Right ventricle myocardium inferior (tissue), 1 donor: ENCODE data around the gene GP1BB. TPM values are rescaled to one million over a fixed set of nuclear protein-coding genes. Genes with fewer than 3 reads are reported as not detected.
"Not testable (repeated sequence)": the region's sequence is repeated elsewhere in the genome, so short reads cannot be mapped to it uniquely, and the experiment has no call there.

Experiments used
- ATAC-seq: fragments of 200-7000 bp; cut with Tn5 transposase; one replicate; pipeline ENCODE4 v1.9.1; 2020; ENCODE audit warnings: mild to moderate bottlenecking, moderate library complexity
- DNase-seq: peaks from one replicate; pipeline ENCODE4 v3.0.0; 2021; ENCODE audit errors: missing footprints
- intact Hi-C: fragments of 100-400 bp; cut with DNase I; formaldehyde crosslinking; loops from one replicate; pipeline ENCODE4 v1.11.0; 2022
- total RNA-seq: library from RNA; stranded (reverse); fragmentation: NEBNext Ultra II Directional; extraction: Animal tissue kit (Norgen Biotek cat#: 25700); gene quantifications from one replicate; pipeline ENCODE4 v1.2.1, GENCODE V29; 2021
- donor health status: DM: no; HTN: yes; CAD: no; lungs with severe emphysema.

The GP1BB gene
- total RNA-seq, 1 donor from 2014 or later = not detected

DNA sequence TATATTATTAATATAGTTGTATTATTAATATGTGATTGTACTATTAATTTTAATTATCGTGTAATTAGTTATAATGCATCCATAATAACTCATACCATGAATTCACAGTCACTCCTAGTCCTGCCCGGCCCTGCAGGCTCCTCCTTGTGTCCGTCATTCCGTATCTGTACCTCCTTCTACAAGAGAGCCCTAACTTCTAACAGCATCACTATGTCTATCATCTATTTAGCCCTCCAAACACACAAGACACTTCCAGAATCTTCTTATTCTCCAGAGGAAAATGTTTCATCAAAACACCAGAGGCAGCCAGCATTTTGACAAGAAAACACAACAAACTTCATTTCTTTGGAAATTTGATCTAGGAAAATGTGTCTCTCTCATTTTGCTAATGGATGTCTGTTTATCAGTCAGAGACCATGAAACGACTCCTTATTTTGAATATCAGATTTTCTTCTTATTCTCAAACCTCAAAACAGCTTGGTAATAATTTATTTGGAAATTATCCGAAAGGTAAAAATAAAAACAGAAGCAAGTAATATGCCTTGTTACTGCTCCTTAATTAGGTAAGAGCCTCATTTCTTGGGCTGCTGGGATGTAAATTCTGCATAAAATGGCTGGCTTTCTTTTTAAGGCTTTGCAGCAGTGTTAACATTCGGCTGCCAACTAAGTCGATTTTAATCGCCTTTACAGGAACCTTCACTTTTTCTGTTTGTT, 32.2 kb upstream of the GP1BB start:
- ATAC-seq (no peak), DNase-seq (no peak)
- intact Hi-C loops = no loop called here

DNA sequence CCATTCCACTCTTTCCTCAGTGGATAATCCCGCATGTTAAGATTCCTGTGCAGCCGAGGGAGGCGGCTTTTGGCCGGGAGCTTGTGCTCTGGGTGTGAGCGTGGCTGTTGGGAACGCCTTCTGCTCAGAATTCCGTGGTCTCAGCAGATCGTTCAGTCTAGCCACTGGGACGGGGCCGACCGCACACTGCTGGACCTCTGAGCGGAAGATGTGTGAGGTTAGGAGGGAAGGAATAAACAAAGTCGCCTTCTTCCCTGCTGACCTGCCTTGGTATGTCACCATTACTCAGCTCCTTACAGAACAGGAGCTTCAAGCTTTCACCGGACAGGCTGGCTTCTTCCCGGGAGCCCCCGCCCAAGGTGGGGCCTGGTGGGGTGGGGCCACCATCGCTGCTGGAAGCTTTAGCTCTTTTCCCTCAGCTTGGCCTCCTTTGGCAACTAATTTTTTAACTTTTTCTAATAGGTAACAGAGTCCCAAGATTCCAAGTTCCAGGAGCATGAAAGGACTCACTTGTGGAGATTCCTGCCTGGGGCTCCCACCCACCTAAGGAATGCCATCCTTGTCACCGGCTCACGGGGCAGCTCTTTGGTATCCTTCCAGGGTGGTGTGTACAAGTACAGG, 31.5 kb upstream of the GP1BB start:
- DNase-seq (no peak), ATAC-seq (peak; percentile 59)
- intact Hi-C loops = no loop called here

DNA sequence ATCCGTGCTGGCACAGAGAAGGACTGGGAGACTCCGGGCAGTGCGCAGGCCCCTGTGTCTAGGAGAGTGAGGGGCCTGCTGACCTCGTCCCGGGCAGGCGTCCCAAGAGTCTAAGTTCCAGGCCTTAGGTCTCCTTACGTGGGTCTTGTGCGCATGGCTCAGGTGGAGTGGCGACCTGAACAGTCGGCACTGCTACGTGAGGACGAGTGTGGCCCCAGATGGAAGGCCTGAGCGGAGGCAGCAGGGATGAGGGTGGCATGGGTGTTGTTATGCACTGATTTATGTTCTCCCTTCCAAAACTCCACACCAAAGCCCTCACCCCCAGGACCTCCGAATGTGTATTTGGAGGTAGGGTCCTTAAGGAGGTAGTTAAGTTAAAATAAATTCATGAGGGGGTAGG, 29.8 kb upstream of the GP1BB start:
- no peak for DNase-seq
- intact Hi-C loops = no loop called here
- no peak for ATAC-seq

DNA sequence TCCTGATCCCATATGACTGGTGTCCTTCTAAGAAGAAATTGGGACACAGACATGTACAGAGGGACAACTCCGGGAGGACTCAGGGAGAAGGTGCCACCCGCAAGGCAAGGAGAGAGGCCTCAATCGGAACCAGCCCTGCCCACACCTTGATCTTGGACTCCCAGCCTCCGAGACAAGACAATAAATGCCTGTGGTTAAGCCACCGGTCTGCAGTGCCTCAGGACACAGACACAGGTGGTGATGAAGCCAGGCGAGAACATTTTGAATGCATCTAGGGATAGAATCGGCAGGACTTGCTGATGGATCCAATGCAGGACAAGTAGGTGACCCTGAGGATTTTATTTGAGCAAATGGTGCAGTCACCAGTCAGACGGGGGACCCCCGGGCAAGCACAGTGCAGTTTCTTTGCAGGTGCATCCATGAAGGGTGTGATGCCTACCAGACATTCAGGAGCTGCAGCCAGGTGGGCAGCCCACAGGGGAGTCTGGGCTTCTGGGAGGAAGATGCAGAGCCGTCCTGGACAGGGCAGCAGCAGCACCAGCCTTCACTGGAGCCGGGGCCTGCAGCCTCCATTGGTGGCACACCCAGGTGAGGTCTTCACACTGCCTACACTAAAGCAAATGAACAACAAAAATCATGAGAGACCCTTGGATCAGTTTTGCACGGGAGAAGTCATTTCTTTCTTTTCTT, 29.2 kb upstream of the GP1BB start:
- intact Hi-C loops = no loop called here
- no peak for DNase-seq

DNA sequence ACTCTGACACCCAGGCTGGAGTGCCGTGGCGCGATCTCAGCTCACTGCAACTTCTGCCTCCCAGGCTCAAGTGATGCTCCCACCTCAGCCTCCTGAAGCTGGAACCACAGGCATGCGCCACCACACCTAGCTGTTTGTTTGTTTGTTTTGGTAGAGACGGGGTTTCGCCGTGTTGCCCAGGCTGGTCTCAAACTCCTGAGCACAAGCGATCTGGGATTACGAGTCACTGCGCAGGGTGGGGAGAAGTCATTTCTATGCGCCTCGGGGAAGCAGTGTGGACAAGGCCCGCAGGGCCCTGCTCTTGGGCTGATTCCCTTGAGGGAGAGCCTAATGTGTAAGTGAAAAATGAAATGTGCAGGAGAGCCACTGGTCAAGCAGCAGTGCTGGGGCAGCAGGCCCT, 28.6 kb upstream of the GP1BB start:
- ATAC-seq (no peak), DNase-seq (no peak)
- intact Hi-C loops = no loop called here

More for the DNA sequence above, 29.2 kb upstream of the GP1BB start:
- ATAC-seq = no peak

DNA sequence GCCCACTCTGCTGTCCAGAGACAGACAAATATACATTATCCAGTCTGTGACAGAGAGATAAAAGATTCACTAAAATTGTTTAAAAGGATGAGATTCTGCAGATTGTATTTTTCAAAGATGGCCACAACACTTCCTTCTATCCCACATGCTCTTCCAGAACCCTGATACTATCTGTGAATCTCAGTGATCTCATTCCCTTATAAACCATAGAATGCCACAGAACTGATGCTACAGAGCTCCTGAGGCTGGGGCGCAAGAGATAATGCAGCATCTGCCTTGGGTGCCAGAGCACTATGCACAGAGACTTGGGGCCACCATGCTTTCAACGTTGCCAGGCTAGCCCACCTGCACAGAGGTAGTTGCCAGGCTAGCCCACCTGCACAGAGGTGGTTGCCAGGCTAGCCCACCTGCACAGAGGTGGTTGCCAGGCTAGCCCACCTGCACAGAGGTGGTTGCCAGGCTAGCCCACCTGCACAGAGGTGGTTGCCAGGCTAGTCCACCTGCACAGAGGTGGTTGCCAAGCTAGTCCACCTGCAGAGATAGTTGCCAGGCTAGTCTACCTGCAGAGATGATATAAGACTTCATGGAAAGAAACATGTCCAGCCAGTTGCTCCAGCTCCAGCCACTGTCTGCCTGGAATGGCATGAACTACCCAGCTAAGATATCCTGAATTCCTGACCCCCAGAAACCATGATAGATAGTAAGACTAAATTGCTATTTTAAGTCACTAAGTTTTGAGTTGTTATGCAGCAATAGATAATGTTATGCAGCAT, 26.6 kb upstream of the GP1BB start:
- DNase-seq (no peak), ATAC-seq (no peak)
- intact Hi-C loops = no loop called here

- intact Hi-C loops, ATAC-seq, DNase-seq: not testable (repeated sequence)
Measured at GRCh38 chr22:19697871-19698270, 25.5 kb upstream of the GP1BB start.

GRCh38 chr22:19700790-19701419, 22.4 kb upstream of the GP1BB start:
- intact Hi-C loops = no loop called here
- DNase-seq = no peak
- no peak for ATAC-seq

DNA sequence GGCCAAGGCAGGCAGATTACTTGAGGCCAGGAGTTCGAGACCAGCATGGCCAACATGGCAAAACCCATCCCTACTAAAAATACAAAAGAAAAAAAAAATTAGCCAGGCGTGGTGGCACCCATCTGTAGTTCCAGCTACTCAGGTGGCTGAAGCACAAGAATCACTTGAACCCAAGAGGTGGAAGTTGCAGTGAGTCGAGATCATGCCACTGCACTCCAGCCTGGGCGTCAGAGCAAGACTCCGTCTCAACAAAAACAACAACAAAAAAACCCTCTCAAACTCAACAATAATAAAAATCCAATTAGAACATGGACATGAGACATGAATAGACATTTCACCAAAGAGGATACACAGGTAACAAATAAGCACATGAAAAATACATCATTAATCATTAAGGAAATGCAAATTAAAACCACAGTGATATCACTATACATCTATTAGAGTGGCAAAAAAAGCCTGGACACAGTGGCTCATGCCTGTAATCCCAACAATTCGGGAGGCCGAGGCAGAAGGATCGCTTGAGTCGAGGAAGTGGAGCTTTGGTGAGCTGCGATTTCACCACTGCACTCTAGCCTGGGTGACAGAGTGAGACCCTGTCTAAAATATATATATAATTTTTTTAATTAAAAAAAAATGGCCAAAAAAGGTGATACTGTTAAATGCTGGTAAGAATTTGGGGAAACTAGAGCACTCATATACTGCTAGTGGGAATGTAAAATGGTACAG, 21.8 kb upstream of the GP1BB start:
- intact Hi-C loops = no loop called here
- ATAC-seq (no peak), DNase-seq (no peak)

DNA sequence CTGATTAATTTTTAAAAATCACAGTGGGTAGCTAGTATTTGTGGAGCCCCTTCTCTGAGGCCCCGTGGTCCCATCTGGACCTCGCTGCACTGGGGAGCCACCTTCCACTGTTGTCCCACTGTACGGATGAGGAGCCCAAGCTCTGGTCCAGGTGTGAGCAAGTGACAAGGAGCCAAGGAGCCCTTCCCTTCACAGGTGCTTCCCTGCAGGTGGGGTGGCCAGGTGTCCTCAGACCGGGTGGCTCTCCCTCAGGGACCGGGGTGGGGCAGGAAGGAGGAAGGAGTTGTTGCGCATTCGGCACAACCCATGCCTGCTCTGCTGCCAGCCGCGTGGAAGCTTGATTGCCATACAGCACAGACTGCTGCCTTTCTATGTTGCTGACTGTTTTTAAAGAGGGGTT, 19.5 kb upstream of the GP1BB start:
- ATAC-seq (no peak), DNase-seq (no peak)
- intact Hi-C loops = no loop called here

DNA sequence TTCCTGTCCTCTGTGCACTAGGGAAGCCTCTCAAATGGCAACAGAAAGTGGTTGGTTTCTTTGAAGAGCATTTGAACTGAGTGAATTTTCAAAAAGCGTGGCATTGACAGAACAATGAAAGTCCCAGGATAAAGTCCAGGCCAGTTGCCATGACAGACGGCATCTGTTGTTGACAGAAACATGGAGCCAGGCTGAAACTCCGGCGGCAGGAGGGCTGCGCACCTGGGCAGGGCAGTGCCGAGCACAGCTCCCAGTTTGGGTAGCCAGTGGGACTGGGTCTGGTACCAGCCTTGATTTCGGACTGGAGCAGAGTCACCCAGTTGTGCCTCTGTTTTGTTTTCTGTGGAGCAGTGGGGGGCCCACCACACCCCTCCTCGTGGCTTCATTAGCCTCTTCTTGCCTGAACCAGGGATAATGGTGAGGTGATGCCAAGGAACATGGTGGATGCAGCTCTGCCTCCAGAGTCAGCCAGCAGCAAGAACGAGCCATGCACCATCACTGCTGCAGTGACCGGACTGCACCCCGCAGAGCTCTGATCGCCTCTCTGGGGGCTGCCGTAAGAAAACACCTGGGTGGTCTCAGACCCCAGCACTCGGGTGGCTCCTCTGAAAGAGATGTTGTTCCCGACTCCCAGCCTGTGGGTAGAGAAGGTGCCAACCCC, 18.9 kb upstream of the GP1BB start:
- intact Hi-C loops = no loop called here
- ATAC-seq (no peak), DNase-seq (no peak)

DNA sequence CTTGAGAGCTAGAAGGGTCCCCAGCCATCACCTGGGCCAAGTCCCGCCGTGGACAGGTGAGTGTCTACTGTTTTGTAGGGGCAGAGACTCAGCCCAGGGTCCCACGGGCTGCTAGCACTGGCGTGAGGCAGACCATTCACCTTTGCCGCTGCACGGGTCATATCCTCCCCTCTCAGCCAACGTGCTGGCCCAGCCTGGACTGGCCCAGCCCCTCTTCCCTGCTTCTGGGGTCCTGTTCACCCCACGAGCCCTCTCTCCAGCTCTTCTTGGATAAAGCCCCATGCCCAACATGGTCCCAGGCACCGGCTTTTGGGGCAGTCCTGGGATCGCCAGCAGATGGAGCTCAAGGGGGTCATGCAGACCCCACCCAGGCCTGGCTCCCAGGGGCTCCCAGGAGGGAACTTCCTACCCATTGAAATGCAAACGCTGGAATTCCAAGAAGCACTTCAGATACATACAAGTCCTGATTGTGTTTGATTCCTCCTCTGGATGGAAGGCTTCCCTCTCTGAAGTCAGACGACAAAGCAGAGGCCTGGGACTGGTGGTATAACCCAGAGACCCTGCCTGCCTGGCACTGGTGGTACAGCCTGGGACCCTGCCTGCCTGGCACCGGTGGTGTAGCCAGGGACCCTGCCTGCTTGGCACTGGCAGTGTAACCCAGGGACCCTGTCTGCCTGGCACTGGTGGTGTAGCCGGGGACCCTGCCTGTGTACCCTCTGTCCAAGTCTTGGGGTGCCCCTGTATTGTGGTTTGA, 18.0 kb upstream of the GP1BB start:
- DNase-seq = no peak

DNA sequence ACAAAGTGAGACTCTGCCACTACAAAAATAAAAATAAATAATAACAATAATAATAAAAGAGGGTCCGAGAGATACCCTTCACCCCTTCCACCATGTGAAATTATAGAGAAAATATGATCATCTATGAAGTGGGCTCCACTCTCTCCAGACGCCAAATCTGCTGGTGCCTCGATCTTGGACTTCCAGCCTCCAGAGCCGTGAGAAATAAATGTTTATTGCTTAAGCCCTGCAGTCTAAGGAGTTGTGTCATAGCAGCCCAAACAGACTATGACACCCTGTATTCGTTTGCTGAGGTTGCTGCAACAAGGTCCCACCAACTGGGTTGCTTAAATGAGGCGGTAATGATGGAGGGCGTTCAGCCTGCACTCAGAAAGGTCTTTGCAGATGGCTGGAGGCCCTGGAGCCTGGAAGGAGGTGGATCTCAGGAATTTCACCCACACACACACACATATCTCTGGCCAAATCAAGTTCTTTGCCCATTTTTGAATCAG, 16.6 kb upstream of the GP1BB start:
- intact Hi-C loops = no loop called here
- no peak for ATAC-seq
- no peak for DNase-seq

More for the DNA sequence above, 18.0 kb upstream of the GP1BB start:
- intact Hi-C loops = no loop called here
- ATAC-seq = no peak

GRCh38 chr22:19707347-19708290, 15.7 kb upstream of the GP1BB start:
- no peak for ATAC-seq
- intact Hi-C loops = no loop called here
- DNase-seq = no peak

DNA sequence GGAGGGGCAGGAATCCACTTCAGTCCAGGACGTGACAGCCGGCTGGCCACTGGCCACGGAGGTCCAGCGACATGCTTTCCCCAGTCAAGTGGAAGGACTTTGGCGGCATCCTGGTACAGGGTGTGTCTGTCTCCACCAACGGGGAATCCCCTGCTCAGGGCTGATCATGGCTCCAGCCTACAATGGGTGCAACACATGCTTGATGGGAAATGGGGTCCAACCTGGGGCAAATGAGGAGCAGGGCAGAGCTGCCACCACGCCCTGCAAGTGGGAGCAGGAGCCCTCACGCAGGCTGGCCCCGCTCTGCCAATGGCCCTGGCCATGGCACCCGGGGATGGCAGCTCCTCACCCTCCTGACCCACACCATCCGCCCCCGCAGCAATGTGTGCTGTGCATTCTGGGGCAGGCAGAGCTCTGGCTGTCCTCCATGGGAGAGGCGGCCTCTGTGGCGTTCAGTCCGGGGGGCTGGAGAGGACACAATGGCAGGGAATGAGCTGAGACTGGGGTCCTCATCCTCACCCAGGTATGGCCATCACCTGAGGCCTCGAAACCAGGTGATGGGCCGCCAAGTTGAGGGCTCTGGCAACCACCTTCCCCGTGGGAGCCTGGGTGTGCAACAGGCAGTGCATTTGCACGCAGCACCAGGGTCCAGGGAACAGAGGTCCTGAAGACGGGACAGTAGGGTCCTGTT, 14.9 kb upstream of the GP1BB start:
- ATAC-seq (peak; percentile 1), DNase-seq (no peak)
- intact Hi-C loops = no loop called here
